Glomerular visceral epithelial cell (primary cell): ENCODE results near the gene AGRN.
"Not testable (repeated sequence)": the region's sequence is repeated elsewhere in the genome, so short reads cannot be mapped to it uniquely, and the experiment has no call there.

ENCODE experiments used
- DNase-seq: peaks from one replicate; pipeline ENCODE4 v3.0.0-alpha.2; 2016; ENCODE audit errors: extremely low spot score

AGRN gene

DNA sequence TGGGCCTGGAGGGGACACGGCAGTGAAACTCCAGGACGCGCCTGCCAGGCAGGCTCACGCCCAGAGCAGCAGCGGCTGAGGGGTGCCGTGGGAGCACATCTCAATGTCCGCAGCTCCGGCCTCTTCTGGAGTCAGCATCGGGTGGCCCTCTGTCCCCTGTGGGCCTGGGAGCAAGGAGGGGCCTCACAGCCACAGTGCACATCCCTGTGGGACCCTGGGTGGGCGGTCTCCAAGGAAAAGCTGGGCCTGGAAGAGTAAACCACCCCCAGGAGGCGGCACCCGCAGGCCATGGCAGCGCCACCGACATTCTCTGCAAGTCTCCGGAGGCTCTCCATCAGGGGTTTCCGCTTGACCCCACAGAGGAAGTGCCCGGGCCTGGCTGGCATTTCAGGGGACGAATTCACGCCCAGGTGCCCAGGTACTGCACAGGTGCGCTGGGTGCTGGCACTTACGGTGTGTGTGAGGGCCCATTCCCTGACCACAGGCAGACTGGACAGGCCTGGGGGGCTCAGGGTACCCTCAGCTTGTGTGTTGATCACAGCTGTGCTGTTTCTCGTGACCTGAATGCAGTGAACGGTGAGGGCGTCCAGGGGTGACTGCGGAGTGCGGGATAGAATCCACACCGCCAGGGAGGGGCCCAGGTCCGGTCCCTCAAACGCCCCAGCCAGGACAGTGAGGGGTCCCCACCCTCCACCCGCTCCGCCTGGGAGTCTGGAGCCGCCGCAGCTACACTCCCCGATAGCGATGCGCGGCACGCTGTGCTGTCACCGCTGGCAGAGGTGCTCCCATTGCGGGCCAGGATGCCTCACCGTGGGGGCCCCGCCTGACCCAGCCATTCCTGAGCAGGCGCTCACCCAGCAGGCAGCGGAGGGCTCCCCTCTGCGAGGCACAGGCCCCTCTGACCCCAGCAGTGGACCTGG is 70.8 kb downstream of the AGRN start:
- DNase-seq: no peak

DNA sequence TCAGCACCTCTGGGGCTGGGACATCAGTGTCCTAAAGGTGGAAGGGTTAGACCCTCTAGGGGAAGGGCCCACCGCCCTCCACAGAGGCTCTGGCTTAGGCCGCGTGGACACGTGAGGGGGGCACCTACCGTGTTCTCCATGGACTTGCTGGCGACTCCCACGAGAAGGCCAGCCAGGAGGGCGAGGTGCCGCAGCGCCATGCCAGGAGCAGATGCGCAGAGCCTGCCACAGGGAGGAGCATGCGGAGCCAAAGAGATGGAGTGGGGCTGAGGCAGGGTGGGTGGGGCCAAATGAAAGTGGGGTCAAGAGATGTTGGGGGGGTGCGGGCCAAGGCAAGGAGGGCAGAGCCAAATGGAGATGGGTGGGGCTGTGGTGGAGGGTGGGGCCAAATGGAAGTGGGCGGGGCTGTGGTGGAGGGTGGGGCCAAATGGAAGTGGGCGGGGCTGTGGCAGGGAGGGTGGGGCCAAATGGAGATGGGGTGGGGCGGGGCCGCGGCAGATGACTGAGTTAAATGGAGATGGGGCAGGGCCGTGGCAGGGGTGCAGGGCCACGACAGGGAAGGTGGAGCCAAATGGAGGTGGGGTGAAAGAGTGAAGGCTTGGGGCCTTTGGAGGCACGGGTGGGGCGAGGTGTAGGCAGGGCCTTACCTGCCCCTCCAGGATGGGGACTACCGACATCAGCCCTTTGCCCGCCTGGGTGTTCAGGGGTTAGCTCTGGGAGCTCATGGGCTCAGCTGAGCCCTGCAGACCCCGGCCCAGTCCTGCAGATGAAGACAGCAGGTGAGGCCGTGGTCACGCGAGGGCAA is 71.6 kb downstream of the AGRN start:
- DNase-seq: no peak

DNA sequence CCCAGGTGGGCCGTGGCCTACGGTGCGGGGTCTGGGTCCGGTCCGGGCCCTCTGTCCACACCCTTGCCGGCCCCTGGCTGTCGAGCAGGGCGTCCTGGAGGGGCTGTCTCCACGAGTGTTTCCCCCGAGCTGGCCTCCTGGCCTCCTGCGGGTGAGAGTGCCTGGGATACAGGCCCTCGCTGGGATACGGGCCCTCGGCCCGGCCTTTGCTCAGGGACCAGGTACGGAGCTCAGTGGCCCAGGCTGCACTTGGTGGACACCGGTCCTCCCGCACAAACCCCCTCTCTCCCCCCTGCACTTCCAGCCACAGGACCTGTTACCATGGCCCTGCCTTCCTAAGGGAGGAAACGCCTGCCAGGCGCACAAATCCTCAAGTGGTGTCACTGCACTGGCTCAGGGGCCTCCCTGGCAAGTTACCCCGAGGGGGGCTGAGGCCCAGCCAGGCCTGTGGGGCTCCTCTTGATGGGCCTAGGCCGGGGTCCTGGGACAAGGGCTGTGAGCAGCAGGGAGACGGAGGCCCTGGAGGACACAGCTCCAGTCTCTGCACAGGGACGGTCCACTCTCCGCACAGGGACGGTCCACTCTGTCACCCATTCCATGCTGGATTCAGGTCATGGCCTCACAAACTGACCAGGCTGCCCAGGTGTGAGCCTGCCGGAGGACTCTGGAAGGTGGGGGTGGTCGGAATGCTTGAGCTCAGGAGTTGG is 72.4 kb downstream of the AGRN start:
- no peak for DNase-seq

DNA sequence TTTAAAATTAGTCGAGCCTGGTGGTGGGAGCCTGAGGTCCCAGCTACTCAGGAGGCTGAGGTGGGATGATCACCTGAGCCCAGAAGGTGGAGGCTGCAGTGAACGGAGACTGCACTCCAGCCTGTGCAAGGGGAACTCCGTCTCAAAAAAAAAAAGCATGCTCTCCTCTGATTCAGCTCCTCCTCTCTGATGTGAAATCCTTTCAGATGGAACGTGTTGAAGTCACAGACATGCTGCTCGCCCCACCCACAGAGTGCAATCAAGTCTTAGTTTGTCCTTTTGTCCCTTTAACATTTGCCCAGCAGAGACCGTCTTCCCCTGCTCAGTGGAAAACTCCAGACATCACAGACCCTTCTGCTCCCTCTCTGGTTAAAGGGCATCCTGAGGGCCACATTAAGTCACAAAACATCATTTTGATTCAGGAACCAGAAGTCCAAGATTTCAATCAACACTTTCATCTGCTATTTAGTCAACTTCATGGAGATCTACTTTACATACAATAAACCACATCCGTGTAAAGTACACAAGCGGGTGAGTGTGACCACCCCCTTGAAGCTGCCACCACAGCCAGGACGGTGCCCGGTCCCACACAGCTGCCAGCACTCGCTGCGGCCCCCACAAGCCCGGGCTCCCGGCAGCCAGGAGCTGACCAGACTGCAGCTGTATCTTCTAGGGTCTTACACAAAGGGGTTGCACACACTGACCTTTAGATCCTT is 73.1 kb downstream of the AGRN start:
- no peak for DNase-seq

DNA sequence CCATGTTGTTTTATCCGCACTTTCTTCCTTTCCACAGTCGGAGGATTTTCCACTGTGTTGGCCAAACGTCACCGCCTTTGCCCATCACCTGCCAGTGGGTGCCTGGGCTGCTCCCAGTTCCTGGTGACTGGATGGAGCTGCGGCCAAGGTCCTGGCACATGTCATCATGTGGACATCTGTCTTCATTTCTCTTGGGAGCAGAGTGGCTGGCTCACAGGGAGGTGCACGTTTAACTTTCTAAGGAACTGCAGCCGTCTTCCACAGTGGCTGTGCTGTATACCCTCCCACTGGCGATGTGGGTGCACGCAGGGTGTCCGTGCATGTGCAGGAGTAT is 73.7 kb downstream of the AGRN start:
- DNase-seq: no peak

DNA sequence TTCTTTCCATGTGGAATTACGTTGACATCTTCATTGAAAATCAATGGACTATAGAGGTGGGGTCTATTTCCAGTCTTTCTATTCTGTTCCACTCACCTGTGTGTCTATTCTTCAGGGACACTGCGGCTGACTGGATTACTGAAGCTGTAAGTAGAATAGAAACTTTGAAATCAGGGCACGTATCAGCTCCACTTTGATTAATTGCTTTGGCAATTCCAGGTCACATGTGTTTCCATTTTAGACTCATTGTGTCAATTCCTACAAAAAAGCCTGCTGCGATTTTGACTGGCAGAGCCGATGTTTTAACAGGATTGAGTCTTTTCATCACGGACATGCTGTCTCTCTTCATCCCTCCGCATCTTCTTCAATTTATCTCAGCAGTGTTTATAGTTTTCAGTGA is 75.1 kb downstream of the AGRN start:
- no peak for DNase-seq

DNA sequence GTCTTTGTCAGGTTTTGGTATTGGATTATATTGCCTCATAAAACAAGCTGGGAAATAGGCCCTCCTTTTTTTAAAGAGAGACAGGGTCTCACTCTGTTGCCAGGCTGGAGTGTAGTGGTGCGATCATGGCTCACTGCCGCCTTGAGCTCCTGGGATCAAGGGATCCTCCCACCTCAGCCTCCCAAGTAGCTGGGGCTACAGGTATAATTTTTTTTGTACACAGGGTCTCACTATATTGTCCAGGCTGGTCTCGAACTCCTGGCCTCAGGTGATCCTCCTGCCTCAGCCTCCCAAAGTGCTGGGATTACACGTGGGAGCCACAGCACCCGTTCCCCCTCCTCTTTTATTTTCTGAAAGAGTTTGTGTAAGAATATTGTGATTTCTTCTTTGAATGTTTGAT is 76.2 kb downstream of the AGRN start:
- not testable (repeated sequence) for DNase-seq

DNA sequence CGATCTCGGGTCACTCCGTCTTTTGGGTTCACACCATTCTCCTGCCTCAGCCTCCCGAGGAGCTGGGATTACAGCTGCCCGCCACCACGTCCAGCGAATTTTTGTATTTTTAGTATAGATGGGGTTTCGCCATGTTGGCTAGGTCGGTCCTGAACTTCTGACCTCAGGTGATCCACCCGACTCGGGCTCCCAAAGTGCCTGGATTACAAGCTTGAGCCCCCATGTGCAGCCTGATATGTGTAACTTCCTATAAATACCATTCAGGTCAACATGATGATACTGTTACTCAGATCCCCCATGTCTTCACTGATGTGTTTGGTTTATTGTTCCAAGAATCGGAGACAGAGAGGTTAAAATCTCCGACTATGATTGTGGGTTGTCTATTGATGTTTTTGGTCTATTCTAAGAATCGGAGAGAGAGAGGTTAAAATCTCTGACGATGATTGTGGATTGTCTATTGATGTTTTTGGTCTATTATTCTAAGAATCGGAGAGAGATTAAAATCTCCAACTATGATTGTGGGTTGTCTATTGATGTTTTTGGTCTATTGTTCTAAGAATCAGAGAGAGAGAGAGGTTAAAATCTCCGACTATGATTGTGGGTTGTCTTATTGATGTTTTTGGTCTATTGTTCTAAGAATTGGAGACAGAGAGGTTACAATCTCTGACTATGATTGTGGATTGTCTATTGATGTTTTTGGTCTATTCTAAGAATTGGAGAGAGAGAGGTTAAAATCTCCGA is 78.9 kb downstream of the AGRN start:
- DNase-seq: no peak

DNA sequence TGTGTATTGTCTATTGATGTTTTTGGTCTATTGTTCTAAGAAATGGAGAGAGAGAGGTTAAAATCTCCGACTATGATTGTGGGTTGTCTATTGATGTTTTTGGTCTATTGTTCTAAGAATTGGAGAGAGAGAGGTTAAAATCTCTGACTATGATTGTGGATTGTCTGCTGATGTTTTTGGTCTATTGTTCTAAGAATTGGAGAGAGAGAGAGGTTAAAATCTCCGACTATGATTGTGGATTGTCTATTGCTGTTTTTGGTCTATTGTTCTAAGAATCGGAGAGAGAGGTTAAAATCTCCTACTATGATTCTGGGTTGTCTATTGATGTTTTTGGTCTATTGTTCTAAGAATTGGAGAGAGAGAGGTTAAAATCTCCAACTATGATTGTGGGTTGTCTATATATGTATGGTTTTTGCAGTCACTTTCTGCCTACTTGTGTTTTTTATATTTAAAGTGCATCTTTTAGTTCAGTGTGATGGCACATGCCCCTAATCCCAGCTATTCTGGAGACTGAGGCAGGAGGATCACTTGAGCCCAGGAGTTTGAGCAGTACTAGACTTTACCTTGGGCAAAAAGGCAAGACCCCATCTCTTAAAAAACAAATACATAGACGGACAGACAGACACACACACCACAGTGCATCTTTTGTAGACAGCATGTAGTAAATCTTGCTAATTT is 79.7 kb downstream of the AGRN start:
- DNase-seq: no peak

DNA sequence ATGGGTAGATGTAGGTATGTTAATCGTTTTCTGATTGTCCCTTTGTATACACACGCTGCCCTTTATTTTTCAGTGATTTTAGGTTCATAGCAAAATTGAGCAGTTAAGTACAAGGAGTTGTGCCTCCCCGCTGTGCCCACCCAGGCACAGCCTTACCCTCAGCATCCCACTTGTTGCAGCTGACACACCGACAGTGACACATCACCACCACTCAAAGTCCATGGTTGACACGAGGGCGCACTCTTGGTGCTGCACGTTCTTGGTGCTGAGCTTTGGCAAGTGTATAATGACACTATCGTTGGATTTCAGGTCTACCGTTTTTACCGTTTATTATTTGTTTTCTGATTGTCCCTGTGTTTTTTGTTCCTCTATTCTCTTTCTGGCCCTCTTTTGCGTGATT is 80.4 kb downstream of the AGRN start:
- DNase-seq: no peak

DNA sequence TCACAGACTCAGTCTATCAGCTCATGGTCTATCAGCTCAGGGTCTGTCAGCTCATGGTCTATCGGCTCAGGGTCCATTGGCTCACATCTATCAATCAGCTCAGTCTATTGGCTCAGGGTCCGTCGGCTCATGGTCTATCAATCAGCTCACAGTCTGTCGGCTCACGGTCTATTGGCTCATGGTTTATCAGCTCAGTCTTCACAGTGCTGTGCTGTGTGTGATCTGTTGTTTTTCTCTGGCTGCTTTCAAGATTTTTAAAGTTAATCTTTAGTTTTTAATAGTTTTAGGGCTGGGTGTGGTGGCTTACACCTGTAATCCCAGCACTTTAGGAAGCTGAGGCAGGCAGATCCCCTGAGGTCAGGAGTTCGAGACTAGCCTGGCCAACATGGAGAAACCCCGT is 81.6 kb downstream of the AGRN start:
- no peak for DNase-seq

DNA sequence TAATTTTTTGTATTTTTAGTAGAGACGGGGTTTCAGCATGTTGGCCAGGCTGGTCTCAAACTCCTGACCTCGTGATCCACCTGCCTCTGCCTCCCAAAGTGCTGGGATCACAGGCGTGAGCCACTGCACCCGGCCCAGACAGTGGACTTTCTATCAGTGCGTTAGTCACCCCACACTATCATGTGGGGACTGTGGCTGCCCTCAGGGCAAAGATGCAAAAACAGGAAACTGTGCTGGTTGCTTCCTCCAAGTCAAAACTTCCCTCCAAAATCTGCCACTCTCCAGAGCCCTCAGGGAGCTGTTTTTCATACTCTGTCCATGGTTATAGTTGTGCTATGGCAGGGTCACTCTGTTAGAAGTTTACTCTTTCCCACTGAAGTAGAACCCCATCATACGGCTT is 84.2 kb downstream of the AGRN start:
- DNase-seq: not testable (repeated sequence)
